Mammary epithelial cell (primary cell): ENCODE results near the gene PNPLA5.

Source experiments
- CTCF ChIP-seq, 2 donors: IDR thresholded peaks in 1 of 2; conservative IDR thresholded peaks in 1 of 2; 2 replicates each; pipeline ENCODE4 v1.5.1; 2011 to 2012; ENCODE audit warnings: inconsistent platforms in 2 of 2, low read length in 2 of 2, mild to moderate bottlenecking in 2 of 2, control low read depth in 1 of 2, low read depth in 1 of 2; ENCODE audit not compliant: insufficient read depth in 1 of 2; ENCODE audit errors: extremely low read depth in 1 of 2
- EZH2 ChIP-seq: IDR thresholded peaks from 2 replicates; pipeline ENCODE4 v1.6.1; 2012; ENCODE audit warnings: low read length, inconsistent platforms, borderline replicate concordance

- TF ChIP-seq EZH2 = no peak
- no peak for TF ChIP-seq CTCF (conservative IDR thresholded peaks at IDR 0.05 in 1 of 2, IDR thresholded peaks at IDR 0.05 in 1 of 2; ENCODE audit: extremely low read depth in 1 of 2, insufficient read depth in 1 of 2, low read depth in 1 of 2, low read length in 2 of 2)
Measured at GRCh38 chr22:43829904-43830851, 61.6 kb downstream of the PNPLA5 start.
